ENCODE data around the gene HAGHL. TPM values are rescaled to one million over a fixed set of nuclear protein-coding genes. Genes with fewer than 3 reads are reported as not detected.
A peak's percentile ranks its signal among the peaks of the same experiment; 100 is the strongest.

Gene HAGHL
- polyA plus RNA-seq, 2 of the 4 experiments (the other 2 are of a cell fraction) = 4.4 to 22.0 TPM

GRCh38 chr16:703406-703805 lies 23.5 kb upstream of the HAGHL start:
- WGBS (ENCODE audit: missing lambda C conversion rate) = 55% methylated on average over 6 of the region's 12 CpGs
- TF ChIP-seq HOXA7 (CRISPR knock-in tag; IDR thresholded peaks at IDR 0.05) (no peak), TFCP2L1 (CRISPR knock-in tag; IDR thresholded peaks at IDR 0.05) (no peak), BHLHE40 (IDR thresholded peaks at IDR 0.05; ENCODE audit: low read depth, low read length) (no peak), ATOH8 (CRISPR knock-in tag; IDR thresholded peaks at IDR 0.05; ENCODE audit: low read depth) (no peak), CBX2 (IDR thresholded peaks at IDR 0.05; ENCODE audit: borderline replicate concordance, low read depth) (no peak), FOXS1 (CRISPR knock-in tag; IDR thresholded peaks at IDR 0.05) (no peak), RCOR1 (IDR thresholded peaks at IDR 0.05; ENCODE audit: low read depth, low read length) (no peak), ZC3H11A (IDR thresholded peaks at IDR 0.05) (no peak), USF2 (IDR thresholded peaks at IDR 0.05) (no peak), KDM1A (IDR thresholded peaks at IDR 0.05; ENCODE audit: low read depth) (no peak), CHD2 (IDR thresholded peaks at IDR 0.05; ENCODE audit: low read length, partially characterized antibody) (no peak), POLR2A (IDR thresholded peaks at IDR 0.05; ENCODE audit: low read length) (no peak), ELK1 (IDR thresholded peaks at IDR 0.05; ENCODE audit: low read depth, low read length) (no peak), RNF2 (IDR thresholded peaks at IDR 0.05; ENCODE audit: borderline replicate concordance, low read depth) (no peak), HEYL (CRISPR knock-in tag; IDR thresholded peaks at IDR 0.05) (no peak), RFX5 (IDR thresholded peaks at IDR 0.05) (no peak)
- ChIA-PET POLR2A (interaction anchor here (1.4 kb wide), 1 partner anchor 13 kb away, joined by 4 read pairs; the partner anchor contains the start of gene WDR24), CTCF (interaction anchor here (1.1 to 25.1 kb wide), 10 partner anchors 7 to 83 kb away, joined by 3 to 656 read pairs (median 10); partner anchors contain the start of genes ANTKMT, CCDC78, CIAO3 and HAGHL)
- DNase-seq (ENCODE audit: low read depth in 1 of 2, low spot score in 1 of 2) = no peak
- no peak overlapping the region for H3K27ac ChIP-seq
- ATAC-seq = peak in 1 of 2 experiments; percentile 28; a peak in 3 of 6 replicates
- peaks cover 33% of the 10 kb centered on the region for H3K4me1 ChIP-seq
- H3K4me2 ChIP-seq = no peak overlapping the region
- H3K4me3 ChIP-seq = no peak overlapping the region
- no peak for FAIRE-seq
- no peaks in the 10 kb centered on the region for H3K9me3 ChIP-seq

GRCh38 chr16:704047-704446 lies 22.9 kb upstream of the HAGHL start:
- no peak overlapping the region for H3K27ac ChIP-seq
- WGBS (ENCODE audit: missing lambda C conversion rate) = 78% methylated on average over 5 of the region's 7 CpGs
- ChIA-PET POLR2A (no interaction called here), CTCF (interaction anchor here (1.1 to 25.1 kb wide), 7 partner anchors 8 to 82 kb away, joined by 3 to 656 read pairs (median 8); partner anchors contain the start of genes ANTKMT, CCDC78, CIAO3 and HAGHL)
- peaks cover 33% of the 10 kb centered on the region for H3K4me1 ChIP-seq
- ATAC-seq = no peak
- no peak overlapping the region for H3K4me2 ChIP-seq
- H3K9me3 ChIP-seq = no peaks in the 10 kb centered on the region
- DNase-seq (ENCODE audit: low read depth in 1 of 2, low spot score in 1 of 2) = no peak
- no peak overlapping the region for H3K4me3 ChIP-seq
- no peak for FAIRE-seq
- no peak for TF ChIP-seq TFCP2L1 (CRISPR knock-in tag; IDR thresholded peaks at IDR 0.05)
- TF ChIP-seq SMC3 (IDR thresholded peaks at IDR 0.05) = no peak

GRCh38 chr16:704552-705380 lies 22.1 kb upstream of the HAGHL start:
- H3K4me1 ChIP-seq = peaks cover 34% of the 10 kb centered on the region
- TF ChIP-seq HDAC2 (IDR thresholded peaks at IDR 0.05) = no peak
- TF ChIP-seq REST (IDR thresholded peaks at IDR 0.05) = peak; percentile 62; the same call in 1 of the 2 replicates
- H3K4me2 ChIP-seq = peak overlapping the region; percentile 100
- 74% methylated on average over 14 of the region's 50 CpGs for whole genome bisulfite sequencing (ENCODE audit: missing lambda C conversion rate)
- ATAC-seq (no peak), DNase-seq (ENCODE audit: low read depth in 1 of 2, low spot score in 1 of 2) (no peak), FAIRE-seq (no peak)
- POLR2A ChIA-PET = no interaction called here
- H3K27ac ChIP-seq = peak overlapping the region; percentile 73 to 75; a peak in 5 of 6 replicates
- CTCF ChIA-PET = interaction anchor here (1.1 to 25.1 kb wide), 6 partner anchors 8 to 46 kb away, joined by 4 to 656 read pairs (median 10); partner anchors contain the start of genes ANTKMT, CCDC78, CIAO3 and HAGHL
- no peaks in the 10 kb centered on the region for H3K9me3 ChIP-seq
- peak overlapping the region; percentile 59 for H3K4me3 ChIP-seq
